ENCODE results near the gene CDC6.

- no peak for TF ChIP-seq LEF1 (IDR thresholded peaks at IDR 0.05; ENCODE audit: borderline replicate concordance)
- TF ChIP-seq L3MBTL2 (conservative IDR thresholded peaks at IDR 0.05): no peak
- no peak for TF ChIP-seq NFRKB (IDR thresholded peaks at IDR 0.05)
- no peak for TF ChIP-seq SP1 (IDR thresholded peaks at IDR 0.05)
- no peak for TF ChIP-seq SUZ12 (IDR thresholded peaks at IDR 0.05)
Observed at GRCh38 chr17:40309949-40310510, 22.4 kb downstream of the CDC6 start.
